ENCODE data around the gene NT5C3A.

NT5C3A gene

GRCh38 chr7:33044401-33044718 lies 18.2 kb downstream of the NT5C3A start (continued):
- TF ChIP-seq ZFP3 (tag by site-specific recombination; IDR thresholded peaks at IDR 0.05; ENCODE audit: low read depth) = no peak
- no peak for TF ChIP-seq OSR2 (tag by site-specific recombination; IDR thresholded peaks at IDR 0.05)
- TF ChIP-seq GLI4 (tag by site-specific recombination; IDR thresholded peaks at IDR 0.05) = no peak
- no peak for TF ChIP-seq ZNF280C (tag by site-specific recombination; IDR thresholded peaks at IDR 0.05)
- no peak for TF ChIP-seq ZBTB1 (tag by site-specific recombination; IDR thresholded peaks at IDR 0.05)
- TF ChIP-seq, protein P1, sequence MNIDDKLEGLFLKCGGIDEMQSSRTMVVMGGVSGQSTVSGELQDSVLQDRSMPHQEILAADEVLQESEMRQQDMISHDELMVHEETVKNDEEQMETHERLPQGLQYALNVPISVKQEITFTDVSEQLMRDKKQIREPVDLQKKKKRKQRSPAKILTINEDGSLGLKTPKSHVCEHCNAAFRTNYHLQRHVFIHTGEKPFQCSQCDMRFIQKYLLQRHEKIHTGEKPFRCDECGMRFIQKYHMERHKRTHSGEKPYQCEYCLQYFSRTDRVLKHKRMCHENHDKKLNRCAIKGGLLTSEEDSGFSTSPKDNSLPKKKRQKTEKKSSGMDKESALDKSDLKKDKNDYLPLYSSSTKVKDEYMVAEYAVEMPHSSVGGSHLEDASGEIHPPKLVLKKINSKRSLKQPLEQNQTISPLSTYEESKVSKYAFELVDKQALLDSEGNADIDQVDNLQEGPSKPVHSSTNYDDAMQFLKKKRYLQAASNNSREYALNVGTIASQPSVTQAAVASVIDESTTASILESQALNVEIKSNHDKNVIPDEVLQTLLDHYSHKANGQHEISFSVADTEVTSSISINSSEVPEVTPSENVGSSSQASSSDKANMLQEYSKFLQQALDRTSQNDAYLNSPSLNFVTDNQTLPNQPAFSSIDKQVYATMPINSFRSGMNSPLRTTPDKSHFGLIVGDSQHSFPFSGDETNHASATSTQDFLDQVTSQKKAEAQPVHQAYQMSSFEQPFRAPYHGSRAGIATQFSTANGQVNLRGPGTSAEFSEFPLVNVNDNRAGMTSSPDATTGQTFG (tag by site-specific recombination; IDR thresholded peaks at IDR 0.05; ENCODE audit: borderline replicate concordance) = no peak
- no peak for TF ChIP-seq GFI1B (tag by site-specific recombination; IDR thresholded peaks at IDR 0.05)
- no peak for TF ChIP-seq ZNF596 (tag by site-specific recombination; IDR thresholded peaks at IDR 0.05)
- TF ChIP-seq, protein P2, sequence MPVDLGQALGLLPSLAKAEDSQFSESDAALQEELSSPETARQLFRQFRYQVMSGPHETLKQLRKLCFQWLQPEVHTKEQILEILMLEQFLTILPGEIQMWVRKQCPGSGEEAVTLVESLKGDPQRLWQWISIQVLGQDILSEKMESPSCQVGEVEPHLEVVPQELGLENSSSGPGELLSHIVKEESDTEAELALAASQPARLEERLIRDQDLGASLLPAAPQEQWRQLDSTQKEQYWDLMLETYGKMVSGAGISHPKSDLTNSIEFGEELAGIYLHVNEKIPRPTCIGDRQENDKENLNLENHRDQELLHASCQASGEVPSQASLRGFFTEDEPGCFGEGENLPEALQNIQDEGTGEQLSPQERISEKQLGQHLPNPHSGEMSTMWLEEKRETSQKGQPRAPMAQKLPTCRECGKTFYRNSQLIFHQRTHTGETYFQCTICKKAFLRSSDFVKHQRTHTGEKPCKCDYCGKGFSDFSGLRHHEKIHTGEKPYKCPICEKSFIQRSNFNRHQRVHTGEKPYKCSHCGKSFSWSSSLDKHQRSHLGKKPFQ (tag by site-specific recombination; IDR thresholded peaks at IDR 0.05) = no peak
- no peak for TF ChIP-seq ZNF623 (tag by site-specific recombination; IDR thresholded peaks at IDR 0.05)
- no peak for TF ChIP-seq OVOL3 (tag by site-specific recombination; IDR thresholded peaks at IDR 0.05)
- no peak for TF ChIP-seq ZNF624 (tag by site-specific recombination; IDR thresholded peaks at IDR 0.05)
- no peak for TF ChIP-seq ZFP69B (tag by site-specific recombination; IDR thresholded peaks at IDR 0.05)

DNA sequence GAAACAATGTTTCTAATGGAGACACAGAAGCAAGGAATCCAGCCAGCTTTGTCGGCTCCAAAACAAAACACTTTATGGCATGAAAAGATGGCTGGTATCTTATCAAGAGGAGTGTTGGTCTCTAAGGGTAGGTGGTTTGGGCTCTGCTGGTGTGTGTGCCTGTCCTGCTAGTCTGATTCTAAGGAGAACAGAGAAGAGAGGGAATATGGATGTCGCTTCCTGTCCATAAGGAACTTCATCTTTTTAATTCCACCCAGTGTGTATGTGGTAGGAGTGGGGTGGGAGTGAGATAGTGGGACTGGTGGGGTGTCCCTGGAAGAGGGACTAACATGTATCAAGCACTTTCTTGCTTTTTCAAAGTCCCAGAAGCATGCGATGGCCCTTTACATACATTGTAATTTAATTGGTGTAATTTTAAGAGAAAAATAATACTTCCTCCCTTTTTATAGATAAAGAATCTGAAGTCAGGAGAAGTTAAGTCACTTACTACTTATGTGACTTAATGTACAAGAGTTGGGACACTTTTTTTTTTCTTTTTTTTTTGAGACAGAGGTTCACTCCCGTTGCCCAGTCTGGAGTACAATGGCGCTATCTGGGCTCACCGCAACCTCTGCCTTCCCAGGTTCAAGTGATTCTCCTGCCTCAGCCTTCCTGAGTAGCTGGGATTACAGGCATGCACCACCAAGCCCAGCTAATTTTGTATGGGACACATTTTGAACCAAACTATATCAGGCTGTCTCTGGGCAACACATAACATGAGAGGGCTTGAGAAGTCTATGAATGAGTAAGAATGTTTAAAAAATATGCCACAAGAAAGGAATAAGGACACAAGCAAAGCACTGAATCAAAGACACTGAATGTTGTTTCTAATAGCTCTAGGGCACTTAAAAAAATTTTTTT lies 18.8 kb downstream of the NT5C3A start:
- Histone ChIP-seq H3K4me3 (ENCODE audit: low read depth, low read length) (no peak overlapping the region), H3K36me3 (ENCODE audit: control insufficient read depth in 2 of 2, insufficient read depth in 1 of 2, low read length in 2 of 2) (no peaks in the 10 kb centered on the region; a peak in 1 of 3 replicates), H3K9me3 (ENCODE audit: control insufficient read depth, insufficient read depth, low read depth, low read length) (no peaks in the 10 kb centered on the region), H3K4me1 (ENCODE audit: control insufficient read depth, insufficient read depth, low read length) (peaks cover 39% of the 10 kb centered on the region), H3K27ac (ENCODE audit: extremely low read depth, low read depth, low read length) (0 out of 2 replicates have a peak overlapping the region, but pooled peaks have one; percentile 22)
- ChIA-PET CTCF (interaction anchor here (0.5 to 1.2 kb wide), 6 partner anchors 15 to 197 kb away, joined by 3 to 4 read pairs (median 3); partner anchors contain the start of gene NT5C3A), POLR2A (no interaction called here)
- no peak for TF ChIP-seq ZNF202 (tag by site-specific recombination; IDR thresholded peaks at IDR 0.05; ENCODE audit: borderline replicate concordance)
- TF ChIP-seq ZNF623 (tag by site-specific recombination; IDR thresholded peaks at IDR 0.05) = no peak
- TF ChIP-seq ZBTB17 (tag by site-specific recombination; IDR thresholded peaks at IDR 0.05) = peak; percentile 55; the same call in 1 of the 2 replicates
- no peak for TF ChIP-seq ZNF311 (tag by site-specific recombination; IDR thresholded peaks at IDR 0.05; ENCODE audit: borderline replicate concordance)
- no peak for TF ChIP-seq ZNF549 (tag by site-specific recombination; IDR thresholded peaks at IDR 0.05)
- TF ChIP-seq KLF1 (tag by site-specific recombination; IDR thresholded peaks at IDR 0.05) = no peak
- TF ChIP-seq SP2 (tag by site-specific recombination; IDR thresholded peaks at IDR 0.05) = no peak
- TF ChIP-seq ZNF777 (tag by site-specific recombination; IDR thresholded peaks at IDR 0.05; ENCODE audit: borderline replicate concordance) = no peak
- no peak for TF ChIP-seq ZNF792 (tag by site-specific recombination; IDR thresholded peaks at IDR 0.05)
- TF ChIP-seq ATF2 (tag by site-specific recombination; IDR thresholded peaks at IDR 0.05; ENCODE audit: low read depth) = no peak
- TF ChIP-seq ZNF362 (tag by site-specific recombination; IDR thresholded peaks at IDR 0.05) = peak; percentile 46; the same call in 1 of the 2 replicates
- TF ChIP-seq, protein P3, sequence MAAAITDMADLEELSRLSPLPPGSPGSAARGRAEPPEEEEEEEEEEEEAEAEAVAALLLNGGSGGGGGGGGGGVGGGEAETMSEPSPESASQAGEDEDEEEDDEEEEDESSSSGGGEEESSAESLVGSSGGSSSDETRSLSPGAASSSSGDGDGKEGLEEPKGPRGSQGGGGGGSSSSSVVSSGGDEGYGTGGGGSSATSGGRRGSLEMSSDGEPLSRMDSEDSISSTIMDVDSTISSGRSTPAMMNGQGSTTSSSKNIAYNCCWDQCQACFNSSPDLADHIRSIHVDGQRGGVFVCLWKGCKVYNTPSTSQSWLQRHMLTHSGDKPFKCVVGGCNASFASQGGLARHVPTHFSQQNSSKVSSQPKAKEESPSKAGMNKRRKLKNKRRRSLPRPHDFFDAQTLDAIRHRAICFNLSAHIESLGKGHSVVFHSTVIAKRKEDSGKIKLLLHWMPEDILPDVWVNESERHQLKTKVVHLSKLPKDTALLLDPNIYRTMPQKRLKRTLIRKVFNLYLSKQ (tag by site-specific recombination; IDR thresholded peaks at IDR 0.05; ENCODE audit: borderline replicate concordance) = no peak
- no peak for TF ChIP-seq ZNF530 (tag by site-specific recombination; IDR thresholded peaks at IDR 0.05; ENCODE audit: low read depth)
- no peak for TF ChIP-seq ZFP3 (tag by site-specific recombination; IDR thresholded peaks at IDR 0.05; ENCODE audit: low read depth)
- TF ChIP-seq ZNF341 (tag by site-specific recombination; IDR thresholded peaks at IDR 0.05; ENCODE audit: low read depth) = no peak

All from HEK293 (cell line).